GM19455 (cell line): ENCODE data around the gene KIF22.

ENCODE experiments used
- ATAC-seq: cut with Tn5 transposase; IDR thresholded peaks from one replicate; pipeline ENCODE4 v1.9.1; 2021; ENCODE audit not compliant: unreplicated experiment

The KIF22 gene

GRCh38 chr16:29834079-29834478 is 43.5 kb downstream of the KIF22 start:
- no peak for ATAC-seq

DNA sequence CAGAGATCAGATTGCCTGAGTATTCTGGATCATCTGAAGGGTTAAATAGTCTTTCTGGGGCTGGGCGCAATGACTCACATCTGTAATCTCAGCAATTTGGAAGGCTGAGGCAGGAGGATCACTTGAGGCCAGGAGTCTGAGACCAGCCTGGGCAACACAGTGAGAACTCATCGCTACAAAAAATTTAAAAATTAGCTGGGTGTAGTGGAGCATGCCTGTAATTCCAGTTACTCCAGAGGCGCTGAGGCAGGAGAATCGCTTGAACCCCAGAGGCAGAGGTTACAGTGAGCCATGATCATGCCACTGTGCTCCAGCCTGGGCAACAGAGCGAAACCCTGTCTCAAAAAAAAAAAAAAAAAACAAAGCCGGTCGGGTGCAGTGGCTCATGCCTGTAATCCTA is 45.4 kb downstream of the KIF22 start:
- no peak for ATAC-seq

DNA sequence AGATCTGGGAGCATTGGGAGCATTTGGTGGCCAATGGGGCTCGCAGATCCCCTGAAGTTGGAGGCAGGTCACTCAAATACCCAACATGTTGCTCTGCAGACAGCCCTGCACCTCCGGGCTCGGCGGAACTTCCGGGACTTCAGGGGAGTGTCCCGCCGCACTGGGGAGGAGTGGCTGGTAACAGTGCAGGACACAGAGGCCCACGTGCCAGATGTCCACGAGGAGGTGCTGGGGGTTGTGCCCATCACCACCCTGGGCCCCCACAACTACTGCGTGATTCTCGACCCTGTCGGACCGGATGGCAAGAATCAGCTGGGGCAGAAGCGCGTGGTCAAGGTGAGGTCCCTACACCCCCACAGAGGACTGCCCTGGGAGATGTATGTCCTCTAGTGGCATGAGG is 46.1 kb downstream of the KIF22 start:
- no peak for ATAC-seq

DNA sequence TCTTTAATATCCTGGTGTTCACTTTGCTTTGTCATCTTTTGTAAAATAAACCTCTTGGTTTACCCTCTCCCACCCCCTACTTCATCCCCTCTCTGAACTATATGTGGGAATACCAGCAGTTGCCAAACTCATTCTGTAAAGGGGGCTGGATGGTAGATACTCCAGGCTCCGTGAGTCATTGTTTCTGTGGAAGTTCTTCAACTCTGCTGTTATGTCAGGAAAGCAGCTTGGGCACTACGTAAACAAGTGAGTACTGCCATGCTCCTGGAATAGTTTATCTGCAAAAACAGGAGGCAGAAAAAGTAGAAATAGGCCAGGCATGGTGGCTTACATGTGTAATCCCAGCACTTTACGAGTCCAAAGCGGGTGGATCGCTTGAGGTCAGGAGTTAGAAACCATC is 47.3 kb downstream of the KIF22 start:
- no peak for ATAC-seq

DNA sequence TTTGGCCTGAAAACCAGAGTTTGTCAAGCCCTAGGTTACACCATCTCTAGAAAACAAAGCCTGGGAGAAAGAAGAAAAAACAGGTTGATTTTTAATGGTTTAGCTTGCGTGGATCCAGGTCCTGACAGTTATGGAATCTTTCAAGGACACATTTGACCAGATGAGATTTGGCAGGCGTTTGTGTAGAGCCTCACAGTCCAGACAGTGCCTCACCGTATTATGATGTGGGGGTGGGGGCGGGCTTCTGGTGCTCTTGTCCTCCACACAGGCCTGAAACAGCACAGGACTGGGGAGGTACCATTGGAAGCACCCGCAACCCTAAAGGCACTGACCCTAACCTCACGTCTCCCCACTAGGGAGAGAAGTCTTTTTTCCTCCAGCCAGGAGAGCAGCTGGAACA is 49.3 kb downstream of the KIF22 start:
- ATAC-seq, result no peak

DNA sequence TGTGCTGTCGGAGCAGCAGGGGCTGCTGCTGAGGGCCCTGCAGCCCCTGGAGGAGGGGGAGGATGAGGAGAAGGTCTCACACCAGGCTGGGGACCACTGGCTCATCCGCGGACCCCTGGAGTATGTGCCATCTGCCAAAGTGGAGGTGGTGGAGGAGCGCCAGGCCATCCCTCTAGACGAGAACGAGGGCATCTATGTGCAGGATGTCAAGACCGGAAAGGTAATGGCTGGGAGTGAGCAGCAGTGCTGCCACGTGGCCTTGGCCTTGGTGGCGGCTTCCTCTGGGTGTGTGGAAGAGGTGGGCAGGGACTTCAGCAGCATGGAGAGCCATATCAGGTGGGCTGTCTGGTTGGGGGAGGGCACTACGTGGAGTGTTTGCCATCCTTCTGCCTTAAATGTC is 49.7 kb downstream of the KIF22 start:
- ATAC-seq, result no peak

- ATAC-seq, result no peak
These were observed 51.1 kb downstream of the KIF22 start for GRCh38 chr16:29841631-29842030.

- ATAC-seq, result no peak
These were observed 52.3 kb downstream of the KIF22 start for GRCh38 chr16:29842732-29843346.

GRCh38 chr16:29843931-29844330 is 53.4 kb downstream of the KIF22 start:
- ATAC-seq, result no peak

GRCh38 chr16:29844575-29845331 is 54.2 kb downstream of the KIF22 start:
- ATAC-seq, result no peak

- no peak for ATAC-seq
These were observed 55.1 kb downstream of the KIF22 start for GRCh38 chr16:29845656-29846055.

DNA sequence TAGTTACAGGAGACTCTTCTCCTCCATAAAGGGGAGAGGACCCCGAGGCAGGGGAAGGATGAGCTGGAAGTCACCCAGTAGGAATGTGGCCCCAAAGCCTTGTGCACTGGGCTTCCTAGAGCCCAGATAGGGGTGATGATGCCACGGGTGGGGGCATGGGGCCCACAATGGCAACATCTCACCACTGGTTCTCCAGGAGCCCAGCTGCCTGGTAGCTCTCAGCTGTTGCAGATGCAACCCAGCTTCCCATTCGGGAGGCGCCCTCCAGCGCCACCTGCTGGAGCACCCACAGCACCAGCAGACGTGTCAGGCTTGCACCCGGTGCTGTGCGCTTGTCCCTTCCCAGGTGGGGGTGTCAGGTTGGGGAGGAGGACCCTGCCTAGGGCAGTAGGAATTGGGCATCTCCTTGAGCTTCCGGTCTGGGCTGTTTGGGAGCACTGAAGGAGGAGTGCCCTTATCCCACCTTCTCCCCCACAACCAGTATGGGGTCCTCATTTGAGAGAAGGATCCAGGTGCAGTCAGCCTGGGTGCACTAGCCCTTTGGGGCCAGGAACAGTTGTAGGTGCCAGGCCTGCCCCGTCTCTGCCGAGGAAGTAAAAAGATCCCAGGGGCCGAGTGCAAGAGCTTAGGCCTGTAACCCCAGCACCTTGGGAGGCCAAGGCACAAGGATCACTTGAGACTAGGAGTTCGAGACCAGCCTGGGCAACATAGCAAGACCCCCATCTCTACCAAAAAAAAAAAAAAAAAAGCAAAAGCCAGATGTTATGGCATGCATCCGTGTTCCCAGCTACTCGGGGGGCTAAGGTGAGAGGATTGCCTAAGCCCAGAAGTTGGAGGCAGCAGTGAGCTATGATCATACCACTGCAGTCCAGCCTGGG is 58.1 kb downstream of the KIF22 start:
- ATAC-seq, result no peak

DNA sequence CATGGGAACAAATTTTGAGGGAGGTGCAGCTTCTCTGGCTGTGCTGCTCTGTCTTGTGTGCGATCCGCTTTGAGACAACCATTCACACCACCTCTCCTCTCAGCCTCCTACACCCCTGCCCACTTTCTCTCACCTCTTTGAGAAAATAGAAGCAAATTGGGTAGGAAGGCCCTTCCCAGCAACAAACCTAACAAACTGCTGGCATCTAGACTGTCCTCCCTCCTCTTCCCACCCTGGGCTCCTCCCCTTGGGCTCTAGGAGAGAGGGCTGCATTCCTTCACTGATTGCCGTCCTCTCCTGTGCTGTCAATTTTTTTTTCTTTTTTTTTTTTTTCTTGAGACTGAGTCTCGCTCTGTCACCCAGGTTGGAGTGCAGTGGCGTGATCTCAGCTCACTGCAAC is 59.0 kb downstream of the KIF22 start:
- ATAC-seq, result no peak

DNA sequence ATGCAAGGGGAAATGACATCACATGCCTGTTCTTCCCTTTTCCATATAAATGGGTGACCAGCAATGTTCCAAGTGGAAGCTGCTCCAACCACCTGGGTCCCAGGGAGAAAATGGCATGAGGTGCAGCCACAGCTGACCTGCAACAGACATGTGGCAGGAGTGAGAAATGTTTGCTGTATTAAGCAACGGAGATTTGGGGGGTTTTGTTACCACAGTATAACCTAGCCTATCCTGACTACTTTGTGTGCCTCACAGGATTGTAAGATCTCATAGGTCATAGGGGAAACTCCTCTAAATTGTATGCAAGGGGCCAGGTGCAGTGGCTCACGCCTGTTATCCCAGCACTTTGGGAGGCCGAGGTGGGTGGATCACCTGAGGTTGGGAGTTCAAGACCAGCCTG is 60.4 kb downstream of the KIF22 start:
- no peak for ATAC-seq

- no peak for ATAC-seq
These were observed 62.1 kb downstream of the KIF22 start for GRCh38 chr16:29852654-29853053.

GRCh38 chr16:29854520-29855100 is 64.1 kb downstream of the KIF22 start:
- ATAC-seq, result no peak
